RCC 7860 (cell line): ENCODE measurements around the gene MINK1.
"Not testable (repeated sequence)": the region's sequence is repeated elsewhere in the genome, so short reads cannot be mapped to it uniquely, and the experiment has no call there.

Source experiments
- DNase-seq: peaks from one replicate; pipeline ENCODE4 v3.0.0-alpha.2; 2015; ENCODE audit warnings: low spot score
- FAIRE-seq: peaks from 2 replicates; lab custom pipeline; 2012; peaks lifted over from hg19 to GRCh38; lab: Jason Lieb, UNC

The MINK1 gene

GRCh38 chr17:4920351-4921048, 87.4 kb downstream of the MINK1 start:
- no peak for FAIRE-seq
- no peak for DNase-seq

- DNase-seq (no peak), FAIRE-seq (no peak)
Measured at GRCh38 chr17:4921320-4921719, 88.2 kb downstream of the MINK1 start.

GRCh38 chr17:4926577-4927335, 93.6 kb downstream of the MINK1 start:
- not testable (repeated sequence) for FAIRE-seq, DNase-seq

GRCh38 chr17:4928881-4929280, 95.7 kb downstream of the MINK1 start:
- DNase-seq (no peak), FAIRE-seq (no peak)

GRCh38 chr17:4931963-4932362, 98.8 kb downstream of the MINK1 start, which contains the start of gene GP1BA:
Gene GP1BA, plus strand, starts transcription at chr17:4932277. Its CDS starts 328 bp downstream, at chr17:4932605.
- FAIRE-seq: no peak
- DNase-seq: no peak

- FAIRE-seq (no peak), DNase-seq (no peak)
Measured at GRCh38 chr17:4932756-4933155, 99.6 kb downstream of the MINK1 start.

- no peak for DNase-seq
Measured at GRCh38 chr17:4933646-4934045, 100.5 kb downstream of the MINK1 start.

GRCh38 chr17:4934173-4934979, 101.2 kb downstream of the MINK1 start:
- peak; percentile 83 for DNase-seq
- peak; percentile 84 for FAIRE-seq

More at GRCh38 chr17:4933646-4934045, 100.5 kb downstream of the MINK1 start:
- FAIRE-seq: no peak

GRCh38 chr17:4935650-4936049, 102.5 kb downstream of the MINK1 start:
- FAIRE-seq: no peak

GRCh38 chr17:4936436-4936835, 103.3 kb downstream of the MINK1 start:
- no peak for DNase-seq
- no peak for FAIRE-seq

More at GRCh38 chr17:4935650-4936049, 102.5 kb downstream of the MINK1 start:
- DNase-seq: no peak

GRCh38 chr17:4937553-4937952, 104.4 kb downstream of the MINK1 start:
- DNase-seq (no peak), FAIRE-seq (no peak)

- FAIRE-seq (no peak), DNase-seq (no peak)
Measured at GRCh38 chr17:4938069-4938491, 104.9 kb downstream of the MINK1 start.

GRCh38 chr17:4938688-4939545, 105.8 kb downstream of the MINK1 start:
- FAIRE-seq (no peak), DNase-seq (no peak)

- no peak for FAIRE-seq
- no peak for DNase-seq
Measured at GRCh38 chr17:4939546-4939795, 106.3 kb downstream of the MINK1 start.

- FAIRE-seq (peak; percentile 84), DNase-seq (peak; percentile 98)
Measured at GRCh38 chr17:4939796-4940554, 106.8 kb downstream of the MINK1 start, which contains the start of the genes RNF167 and SLC25A11. Gene RNF167, plus strand, starts transcription at chr17:4940268. Its CDS starts 642 bp downstream, at chr17:4940910. Gene SLC25A11, minus strand, starts transcription at chr17:4940046. Its CDS starts 136 bp downstream, at chr17:4939910.

- FAIRE-seq (no peak), DNase-seq (no peak)
Measured at GRCh38 chr17:4940555-4941318, 107.6 kb downstream of the MINK1 start.

- DNase-seq (no peak), FAIRE-seq (no peak)
Measured at GRCh38 chr17:4941319-4941610, 108.1 kb downstream of the MINK1 start.

- FAIRE-seq (no peak), DNase-seq (no peak)
Measured at GRCh38 chr17:4942760-4943508, 109.8 kb downstream of the MINK1 start.
